Panc1 (cell line): Measurements from ENCODE around the gene AGRN.

Source experiments
- POLR2AphosphoS5 ChIP-seq: IDR thresholded peaks from 2 replicates; pipeline ENCODE4 v1.6.1; 2012; ENCODE audit warnings: mild to moderate bottlenecking, low read depth, low read length, moderate library complexity
- SIN3A ChIP-seq: IDR thresholded peaks from 2 replicates; pipeline ENCODE4 v1.6.1; 2012; ENCODE audit warnings: low read depth, mild to moderate bottlenecking, low read length, moderate library complexity, borderline replicate concordance; ENCODE audit not compliant: insufficient read depth
- TCF7L2 ChIP-seq: IDR thresholded peaks from 2 replicates; pipeline ENCODE4 v1.6.1; 2011; ENCODE audit warnings: mild to moderate bottlenecking, low read depth, low read length, inconsistent platforms
- TF ChIP-seq, protein P1 (sequence below): fragments of 450-650 bp; IDR thresholded peaks from 2 replicates; pipeline ENCODE4 v1.5.1; 2017; ENCODE audit warnings: mild to moderate bottlenecking

DNA sequence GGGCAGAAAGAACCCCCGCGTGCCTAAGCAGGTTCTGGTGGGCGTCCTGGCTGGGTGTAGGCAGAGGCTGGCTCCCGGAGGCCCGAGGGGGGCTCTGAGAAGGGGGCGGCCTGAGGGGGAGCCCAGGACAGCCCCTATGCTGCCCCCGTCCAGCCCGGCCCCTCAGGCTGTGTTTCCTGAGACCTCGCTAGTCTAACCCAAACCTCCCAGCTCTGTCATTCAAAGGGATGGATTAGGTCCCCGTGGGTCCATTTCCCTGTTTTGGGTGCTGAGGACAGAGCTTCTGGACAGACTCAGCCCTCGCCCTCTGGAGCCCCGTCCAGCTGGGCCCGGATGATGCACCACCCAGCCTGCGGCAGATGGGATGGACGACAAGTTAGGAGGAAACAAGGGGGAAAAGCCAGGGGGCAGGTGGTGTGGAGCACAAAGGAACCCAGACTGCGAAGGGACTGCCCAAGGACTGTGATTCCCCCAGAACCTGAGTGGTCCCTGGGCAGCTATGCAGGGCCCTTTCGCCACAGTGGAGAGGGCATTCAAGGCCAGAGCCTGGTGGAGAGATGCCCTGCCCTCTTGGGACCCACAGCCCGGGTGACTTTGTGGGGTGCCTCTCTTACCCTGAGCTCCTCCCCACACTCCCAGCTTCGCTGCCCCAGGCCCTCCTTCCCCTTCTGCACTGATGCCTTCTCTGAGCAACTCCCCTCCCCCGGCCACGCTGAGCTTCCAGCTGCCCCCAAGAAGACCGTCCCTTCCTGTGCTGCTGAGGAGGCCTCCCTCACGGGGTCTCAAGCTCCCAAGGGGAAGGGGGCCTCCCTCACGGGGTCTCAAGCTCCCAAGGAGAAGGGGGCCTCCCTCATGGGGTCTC, 22.8 kb upstream of the AGRN start:
- TF ChIP-seq, protein P1, sequence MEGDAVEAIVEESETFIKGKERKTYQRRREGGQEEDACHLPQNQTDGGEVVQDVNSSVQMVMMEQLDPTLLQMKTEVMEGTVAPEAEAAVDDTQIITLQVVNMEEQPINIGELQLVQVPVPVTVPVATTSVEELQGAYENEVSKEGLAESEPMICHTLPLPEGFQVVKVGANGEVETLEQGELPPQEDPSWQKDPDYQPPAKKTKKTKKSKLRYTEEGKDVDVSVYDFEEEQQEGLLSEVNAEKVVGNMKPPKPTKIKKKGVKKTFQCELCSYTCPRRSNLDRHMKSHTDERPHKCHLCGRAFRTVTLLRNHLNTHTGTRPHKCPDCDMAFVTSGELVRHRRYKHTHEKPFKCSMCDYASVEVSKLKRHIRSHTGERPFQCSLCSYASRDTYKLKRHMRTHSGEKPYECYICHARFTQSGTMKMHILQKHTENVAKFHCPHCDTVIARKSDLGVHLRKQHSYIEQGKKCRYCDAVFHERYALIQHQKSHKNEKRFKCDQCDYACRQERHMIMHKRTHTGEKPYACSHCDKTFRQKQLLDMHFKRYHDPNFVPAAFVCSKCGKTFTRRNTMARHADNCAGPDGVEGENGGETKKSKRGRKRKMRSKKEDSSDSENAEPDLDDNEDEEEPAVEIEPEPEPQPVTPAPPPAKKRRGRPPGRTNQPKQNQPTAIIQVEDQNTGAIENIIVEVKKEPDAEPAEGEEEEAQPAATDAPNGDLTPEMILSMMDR: no peak
- TF ChIP-seq TCF7L2 (no peak), SIN3A (no peak), POLR2AphosphoS5 (no peak)
